B cell (primary cell): ENCODE data around the gene ZNF408. TPM values are rescaled to one million over a fixed set of nuclear protein-coding genes. Genes with fewer than 3 reads are reported as not detected.

ENCODE experiments used
- ATAC-seq: fragments of 200-7000 bp; cut with Tn5 transposase; one replicate; pipeline ENCODE4 v1.10.0; 2021; ENCODE audit warnings: low read depth, mild to moderate bottlenecking, moderate number of reproducible peaks, moderate library complexity
- CTCF ChIA-PET: fragments of 350-600 bp; sonication (Branson Sonifier 250); formaldehyde crosslinking; loops from one replicate; lab custom pipeline; 2021; ENCODE audit warnings: antibody characterized with exemption, inconsistent platforms; lab: Charles Lee
- POLR2A ChIA-PET: fragments of 350-600 bp; sonication (Branson Sonifier 250); formaldehyde crosslinking; loops from one replicate; lab custom pipeline; 2021; ENCODE audit warnings: antibody characterized with exemption; lab: Charles Lee
- DNase-seq: peaks from one replicate; pipeline ENCODE4 v3.0.0; 2013
- H2AFZ ChIP-seq: 2 replicates; pipeline ENCODE4 v1.6.1; 2012; ENCODE audit warnings: mild to moderate bottlenecking, low read depth, low read length; ENCODE audit not compliant: insufficient read depth, poor library complexity, severe bottlenecking
- H3K27ac ChIP-seq, 2 donors: 1 replicate in 1 of 2; 2 replicates in 1 of 2; pipeline ENCODE4 v1.5.1; 2012 to 2013; ENCODE audit warnings: low read length in 2 of 2, mild to moderate bottlenecking in 2 of 2, moderate library complexity in 1 of 2
- H3K27me3 ChIP-seq, 4 experiments: fragments of 200-600 bp in 1 of 4; sonication (generic) in 1 of 4; replicated peaks in 1 of 4; 1 replicate in 2 of 4; 2 replicates in 2 of 4; pipeline versions ENCODE4 v1.6.1 to v1.7.0; 2013 to 2016; ENCODE audit warnings: low read length in 3 of 4, mild to moderate bottlenecking in 2 of 4, mixed read lengths in 1 of 4, moderate library complexity in 1 of 4; ENCODE audit not compliant: insufficient read depth in 4 of 4, control insufficient read depth in 3 of 4; ENCODE audit errors: control extremely low read depth in 1 of 4
- H3K36me3 ChIP-seq, 2 experiments: replicated peaks in 1 of 2; 1 replicate in 1 of 2; 2 replicates in 1 of 2; pipeline versions ENCODE4 v1.6.1 to v1.7.1; 2013; ENCODE audit warnings: low read length in 1 of 2; ENCODE audit not compliant: insufficient read depth in 2 of 2, control insufficient read depth in 1 of 2; ENCODE audit errors: control extremely low read depth in 1 of 2, extremely low read depth in 1 of 2
- H3K4me1 ChIP-seq, 2 donors: fragments of 200-600 bp in 1 of 2; sonication (generic) in 1 of 2; 1 replicate in 1 of 2; 2 replicates in 1 of 2; pipeline versions ENCODE4 v1.5.1 to v1.6.1; 2013 to 2017; ENCODE audit warnings: low read length in 2 of 2; ENCODE audit not compliant: control insufficient read depth in 2 of 2, insufficient read depth in 2 of 2
- H3K4me2 ChIP-seq: replicated peaks from 2 replicates; pipeline ENCODE3; 2012; ENCODE audit warnings: mild to moderate bottlenecking, low read depth, low read length; ENCODE audit not compliant: poor library complexity, severe bottlenecking
- H3K4me3 ChIP-seq, 5 experiments: fragments of 200-600 bp in 1 of 5; sonication (generic) in 1 of 5; 1 replicate in 3 of 5; 2 replicates in 2 of 5; pipeline versions ENCODE4 v1.5.1 to v1.7.0; 2011 to 2016; ENCODE audit warnings: low read length in 4 of 5, mild to moderate bottlenecking in 4 of 5, low read depth in 2 of 5, control low read depth in 1 of 5, moderate library complexity in 1 of 5; ENCODE audit not compliant: insufficient read depth in 1 of 5; ENCODE audit errors: control extremely low read depth in 1 of 5, extremely low read depth in 1 of 5
- H3K79me2 ChIP-seq: fragments of 200-600 bp; sonication (generic); one replicate; pipeline ENCODE4 v1.6.0; 2016; ENCODE audit warnings: low read length; ENCODE audit not compliant: control insufficient read depth, insufficient read depth
- H3K9ac ChIP-seq: fragments of 200-600 bp; sonication (generic); 2 replicates; pipeline ENCODE4 v1.6.1; 2017; ENCODE audit warnings: mild to moderate bottlenecking, low read length, moderate library complexity
- H3K9me3 ChIP-seq, 3 donors: one replicate each; pipeline versions ENCODE4 v1.6.1 to v1.7.1; 2013; ENCODE audit warnings: low read length in 2 of 3; ENCODE audit not compliant: control insufficient read depth in 2 of 3, insufficient read depth in 1 of 3; ENCODE audit errors: control extremely low read depth in 1 of 3
- H4K20me1 ChIP-seq: 2 replicates; pipeline ENCODE4 v1.6.0; 2012; ENCODE audit warnings: mild to moderate bottlenecking, low read length; ENCODE audit not compliant: insufficient read depth, control insufficient read depth, poor library complexity, severe bottlenecking
- H3K27ac Mint-ChIP-seq: one replicate; pipeline ENCODE4 v1.8.0; 2021; ENCODE audit warnings: mixed read lengths
- H3K27me3 Mint-ChIP-seq: one replicate; pipeline ENCODE4 v1.8.0; 2021; ENCODE audit warnings: mixed read lengths
- H3K4me1 Mint-ChIP-seq: one replicate; pipeline ENCODE4 v1.8.0; 2021; ENCODE audit warnings: mixed read lengths
- H3K4me3 Mint-ChIP-seq: one replicate; pipeline ENCODE4 v1.8.0; 2021; ENCODE audit warnings: mixed read lengths
- H3K9me3 Mint-ChIP-seq: one replicate; pipeline ENCODE4 v1.8.0; 2022; ENCODE audit warnings: mixed read lengths; ENCODE audit not compliant: insufficient read depth
- EZH2 ChIP-seq: IDR thresholded peaks from 2 replicates; pipeline ENCODE4 v1.6.1; 2012; ENCODE audit warnings: borderline replicate concordance, low read depth, mild to moderate bottlenecking, moderate library complexity, low read length; ENCODE audit not compliant: insufficient read depth, poor library complexity, severe bottlenecking
- WGBS: methylation state at CpG from one replicate; pipeline ENCODE4 v1.1.5; 2013; ENCODE audit warnings: missing lambda C conversion rate; ENCODE audit not compliant: insufficient coverage; 5-methylcytosine and 5-hydroxymethylcytosine counted together
- intact Hi-C: fragments of 100-400 bp; cut with micrococcal nuclease; formaldehyde crosslinking; loops from one replicate; pipeline ENCODE4 v1.10.0; 2022
- polyA plus RNA-seq: library from polyadenylated mRNA; depleted of rRNA; stranded (reverse); fragments of >200 nt; gene quantifications from 2 replicates; pipeline ENCODE4 v1.2.3, GENCODE V29; 2012
- total RNA-seq, 2 donors: library from RNA; stranded (reverse); fragments of 120-200 nt in 1 of 2; gene quantifications; 1 replicate in 1 of 2; 2 replicates in 1 of 2; pipeline versions ENCODE4 v1.2.3 to v1.2.4, GENCODE V29; 2013 to 2022
- TF ChIP-seq, protein P1 (sequence below): fragments of 200-600 bp; IDR thresholded peaks from one replicate; pipeline ENCODE4 v1.8.0; 2022; ENCODE audit warnings: antibody characterized with exemption, mild to moderate bottlenecking

ZNF408 gene
- total and polyA plus RNA-seq, 2 donors (not counting 1 experiment from before 2014, with no cell fraction given), result 8.3 to 22.3 TPM

GRCh38 chr11:46671958-46672315 lies 28.9 kb upstream of the ZNF408 start:
- no peaks in the 10 kb centered on the region for H3K9me3 Mint-ChIP-seq
- H3K4me1 Mint-ChIP-seq, result peaks cover 27% of the 10 kb centered on the region
- CTCF ChIA-PET, result no interaction called here
- no peak overlapping the region for H3K4me3 ChIP-seq
- 98% methylated on average over 10 of the region's 10 CpGs for WGBS
- H3K4me1 ChIP-seq, result peaks cover 25 to 30% of the 10 kb centered on the region in 2 donors
- H3K9ac ChIP-seq, result no peak overlapping the region
- no peak overlapping the region for H3K27ac ChIP-seq
- H3K36me3 ChIP-seq, result peaks cover 0 to 62% of the 10 kb centered on the region in 2 experiments
- intact Hi-C loops, result no loop called here
- H3K27me3 Mint-ChIP-seq, result no peaks in the 10 kb centered on the region
- no peaks in the 10 kb centered on the region for H3K9me3 ChIP-seq
- POLR2A ChIA-PET, result no interaction called here
- ATAC-seq (no peak), DNase-seq (no peak)
- H3K79me2 ChIP-seq, result no peaks in the 10 kb centered on the region
- H4K20me1 ChIP-seq, result no peaks in the 10 kb centered on the region
- H3K27me3 ChIP-seq, result no peaks in the 10 kb centered on the region
- H2AFZ ChIP-seq, result no peak overlapping the region
- no peak overlapping the region for H3K4me3 Mint-ChIP-seq
- no peak overlapping the region for H3K4me2 ChIP-seq
- TF ChIP-seq, protein P1, sequence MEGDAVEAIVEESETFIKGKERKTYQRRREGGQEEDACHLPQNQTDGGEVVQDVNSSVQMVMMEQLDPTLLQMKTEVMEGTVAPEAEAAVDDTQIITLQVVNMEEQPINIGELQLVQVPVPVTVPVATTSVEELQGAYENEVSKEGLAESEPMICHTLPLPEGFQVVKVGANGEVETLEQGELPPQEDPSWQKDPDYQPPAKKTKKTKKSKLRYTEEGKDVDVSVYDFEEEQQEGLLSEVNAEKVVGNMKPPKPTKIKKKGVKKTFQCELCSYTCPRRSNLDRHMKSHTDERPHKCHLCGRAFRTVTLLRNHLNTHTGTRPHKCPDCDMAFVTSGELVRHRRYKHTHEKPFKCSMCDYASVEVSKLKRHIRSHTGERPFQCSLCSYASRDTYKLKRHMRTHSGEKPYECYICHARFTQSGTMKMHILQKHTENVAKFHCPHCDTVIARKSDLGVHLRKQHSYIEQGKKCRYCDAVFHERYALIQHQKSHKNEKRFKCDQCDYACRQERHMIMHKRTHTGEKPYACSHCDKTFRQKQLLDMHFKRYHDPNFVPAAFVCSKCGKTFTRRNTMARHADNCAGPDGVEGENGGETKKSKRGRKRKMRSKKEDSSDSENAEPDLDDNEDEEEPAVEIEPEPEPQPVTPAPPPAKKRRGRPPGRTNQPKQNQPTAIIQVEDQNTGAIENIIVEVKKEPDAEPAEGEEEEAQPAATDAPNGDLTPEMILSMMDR, result no peak
- no peak for TF ChIP-seq EZH2
- no peak overlapping the region for H3K27ac Mint-ChIP-seq

GRCh38 chr11:46672381-46672839 lies 28.4 kb upstream of the ZNF408 start:
- no peak overlapping the region for H3K4me2 ChIP-seq
- ATAC-seq (no peak), DNase-seq (no peak)
- H3K27me3 Mint-ChIP-seq, result no peaks in the 10 kb centered on the region
- TF ChIP-seq, protein P1, result no peak
- TF ChIP-seq EZH2, result no peak
- no peaks in the 10 kb centered on the region for H3K79me2 ChIP-seq
- H3K4me1 Mint-ChIP-seq, result peaks cover 29% of the 10 kb centered on the region
- no peaks in the 10 kb centered on the region for H4K20me1 ChIP-seq
- ChIA-PET CTCF (no interaction called here), POLR2A (no interaction called here)
- no peak overlapping the region for H3K9ac ChIP-seq
- no peaks in the 10 kb centered on the region for H3K9me3 Mint-ChIP-seq
- no peak overlapping the region for H3K27ac Mint-ChIP-seq
- H3K27me3 ChIP-seq, result no peaks in the 10 kb centered on the region
- 85% methylated on average over 5 of the region's 7 CpGs for WGBS
- H3K36me3 ChIP-seq, result peaks cover 0 to 57% of the 10 kb centered on the region in 2 experiments
- H3K4me3 ChIP-seq, result no peak overlapping the region
- H3K27ac ChIP-seq, result no peak overlapping the region
- H3K9me3 ChIP-seq, result no peaks in the 10 kb centered on the region
- peaks cover 29 to 35% of the 10 kb centered on the region in 2 donors for H3K4me1 ChIP-seq
- intact Hi-C loops, result no loop called here
- H3K4me3 Mint-ChIP-seq, result no peak overlapping the region
- no peak overlapping the region for H2AFZ ChIP-seq
